Measurements from ENCODE around the gene EHD4.

Gene EHD4

GRCh38 chr15:41994772-41995475, 22.6 kb upstream of the EHD4 start:
- DNase-seq (ENCODE audit: low read depth) = no peak

DNA sequence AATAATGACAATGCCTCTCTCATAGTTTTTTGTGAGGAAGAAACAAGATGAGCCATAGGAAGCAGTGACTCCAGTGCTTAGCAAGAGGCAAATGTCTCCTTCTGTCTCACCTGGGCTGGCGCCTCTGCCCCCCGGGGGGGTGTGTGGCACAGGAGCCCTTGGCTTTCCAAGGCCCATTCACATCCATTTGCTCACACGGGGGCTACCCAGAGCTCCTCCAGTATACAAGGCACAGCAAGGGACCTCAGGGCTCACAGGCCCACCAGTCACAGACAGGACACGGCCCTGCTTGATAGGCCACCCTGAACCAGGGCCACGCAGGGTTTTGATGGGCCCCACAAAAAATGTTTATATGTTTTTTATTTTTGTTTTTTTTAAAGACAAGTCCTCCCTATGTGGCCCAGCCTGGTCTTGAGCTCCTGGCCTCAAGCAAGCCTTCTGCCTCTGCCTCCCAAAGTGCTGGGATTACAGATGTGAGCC, 21.9 kb upstream of the EHD4 start:
- DNase-seq (ENCODE audit: low read depth) = no peak

- no peak for DNase-seq (ENCODE audit: low read depth)
Measured at GRCh38 chr15:41993472-41994170, 21.3 kb upstream of the EHD4 start.

- DNase-seq (ENCODE audit: low read depth) = no peak
Measured at GRCh38 chr15:41992803-41993190, 20.4 kb upstream of the EHD4 start.

GRCh38 chr15:41992151-41992802, 19.9 kb upstream of the EHD4 start:
- DNase-seq (ENCODE audit: low read depth) = no peak

- DNase-seq (ENCODE audit: low read depth) = no peak
Measured at GRCh38 chr15:41990691-41991090, 18.3 kb upstream of the EHD4 start.

- DNase-seq (ENCODE audit: low read depth) = no peak
Measured at GRCh38 chr15:41990243-41990605, 17.9 kb upstream of the EHD4 start.

GRCh38 chr15:41989573-41990242, 17.4 kb upstream of the EHD4 start:
- peak; percentile 43 for DNase-seq (ENCODE audit: low read depth)

GRCh38 chr15:41988896-41989572, 16.7 kb upstream of the EHD4 start:
- no peak for DNase-seq (ENCODE audit: low read depth)

- no peak for DNase-seq (ENCODE audit: low read depth)
Measured at GRCh38 chr15:41987925-41988275, 15.5 kb upstream of the EHD4 start.

GRCh38 chr15:41987246-41987924, 15.0 kb upstream of the EHD4 start:
- no peak for DNase-seq (ENCODE audit: low read depth)

- DNase-seq (ENCODE audit: low read depth) = no peak
Measured at GRCh38 chr15:41985236-41986160, 13.1 kb upstream of the EHD4 start.

DNA sequence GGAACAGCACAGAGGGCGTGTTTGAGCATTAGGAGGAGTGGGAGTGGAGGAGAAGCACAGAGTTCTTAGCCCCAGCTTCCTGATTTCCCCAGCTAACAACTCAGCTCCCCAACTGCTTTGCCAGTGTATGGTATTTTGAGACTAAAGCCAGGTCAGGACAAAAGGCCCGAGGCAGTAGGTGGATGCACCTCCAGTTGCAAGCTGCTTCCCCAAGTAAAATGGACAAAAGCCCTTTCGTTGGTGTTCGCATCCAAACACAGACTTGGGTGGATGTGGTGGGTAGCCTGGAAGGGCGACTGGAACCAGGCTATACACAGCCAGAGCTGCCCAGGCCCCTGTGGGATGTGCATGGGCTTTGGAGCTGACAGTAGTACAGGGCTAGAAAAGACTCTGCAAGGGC, 12.3 kb upstream of the EHD4 start:
- DNase-seq (ENCODE audit: low read depth) = no peak

DNA sequence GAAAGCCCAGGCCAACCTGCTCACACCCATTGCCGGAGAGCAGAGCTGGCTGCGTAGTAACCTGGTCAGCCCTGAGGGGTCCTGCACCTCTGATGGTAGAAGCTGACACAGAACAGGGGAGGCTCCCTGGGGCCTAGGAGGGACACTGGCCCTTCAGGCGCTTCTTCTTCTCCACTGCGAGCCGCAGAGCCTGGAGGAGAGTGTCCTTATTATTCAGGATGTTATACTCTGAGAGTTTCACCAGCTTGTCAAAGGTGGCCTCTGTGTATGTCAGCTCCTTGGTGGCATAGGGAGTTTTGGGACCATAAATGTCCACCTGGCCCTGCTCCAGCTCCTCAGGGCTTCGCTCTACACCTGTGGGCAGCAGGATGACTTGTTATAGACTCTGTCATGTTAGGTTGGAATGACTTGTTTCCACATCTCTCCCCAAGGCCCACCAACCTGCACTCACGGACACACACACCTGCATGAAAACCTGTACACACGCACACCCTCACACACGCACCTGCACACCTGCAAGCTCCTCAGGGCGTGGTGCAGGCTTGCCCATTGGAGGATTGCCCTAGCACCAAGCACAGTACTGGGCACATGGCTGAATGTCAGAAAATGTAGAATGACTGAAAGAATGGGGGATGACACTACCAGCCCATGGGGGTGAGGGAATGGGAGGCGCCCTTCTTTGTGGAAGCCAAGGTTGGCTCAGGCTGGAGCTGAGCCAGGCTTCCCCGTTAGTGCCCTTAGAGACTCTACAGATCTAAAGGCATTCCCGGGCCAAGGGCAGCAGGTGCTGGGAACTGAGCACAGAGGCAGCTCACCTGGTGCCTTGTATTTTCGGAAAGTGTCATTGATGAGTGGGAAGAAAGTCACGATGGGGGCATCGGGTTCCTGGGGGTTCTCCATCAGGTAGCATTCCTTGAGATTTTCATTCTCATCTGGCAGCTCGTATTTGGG, 11.5 kb upstream of the EHD4 start:
- no peak for DNase-seq (ENCODE audit: low read depth)

GRCh38 chr15:41983221-41983620, 10.9 kb upstream of the EHD4 start:
- DNase-seq (ENCODE audit: low read depth) = no peak

- DNase-seq (ENCODE audit: low read depth) = no peak
Measured at GRCh38 chr15:41982133-41982930, 10.0 kb upstream of the EHD4 start.

DNA sequence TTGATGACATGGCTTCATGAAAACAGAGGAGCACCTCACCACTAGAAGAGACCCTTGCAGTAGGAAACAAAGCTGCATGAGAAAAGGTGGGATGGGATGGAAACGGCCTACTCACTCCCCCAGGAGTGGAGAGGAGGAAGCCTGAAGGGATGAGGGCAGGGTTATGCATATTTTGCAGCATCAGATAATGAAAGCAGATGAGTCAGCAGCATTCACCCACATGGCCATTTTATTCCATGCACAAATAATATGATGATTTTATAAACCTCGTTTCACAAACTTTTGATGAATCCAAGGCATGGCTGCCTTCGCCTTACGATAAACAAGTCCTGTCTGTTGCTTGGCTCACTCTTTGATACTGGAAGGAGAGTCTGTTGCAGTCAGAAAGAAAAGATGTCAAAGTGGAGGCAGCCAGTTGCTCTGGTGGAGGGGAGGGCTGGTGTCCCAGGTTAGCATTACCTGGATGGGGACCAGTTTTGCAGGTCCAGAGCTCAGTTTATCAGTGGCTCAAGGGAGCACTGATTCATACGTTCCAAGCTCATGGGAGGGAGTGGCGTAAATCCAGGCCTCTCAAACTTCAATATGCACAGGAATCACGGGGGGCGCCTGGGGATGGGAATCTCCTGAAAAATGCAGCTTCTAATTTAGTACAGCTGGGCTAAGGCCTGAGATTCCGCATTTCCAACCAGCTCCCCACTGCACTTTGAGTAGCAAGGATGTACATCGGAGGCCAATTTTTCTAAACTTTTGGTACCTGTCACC, 9.2 kb upstream of the EHD4 start:
- no peak for DNase-seq (ENCODE audit: low read depth)

Measured in HS-5 (cell line).